ENCODE results near the gene UVSSA.

GRCh38 chr4:1329408-1330371 is 17.3 kb upstream of the UVSSA start:
- TF ChIP-seq SUZ12 (IDR thresholded peaks at IDR 0.05; ENCODE audit: extremely low read depth, insufficient read depth, insufficient read length) (no peak), ZNF274 (IDR thresholded peaks at IDR 0.05; ENCODE audit: low read depth, low read length) (no peak)

Data from NT2/D1 (cell line).